Activated naive CD8-positive, alpha-beta T cell treated with anti-CD3 and anti-CD28 coated beads for 36 hours (primary cell): ENCODE measurements around the gene CCDC191. TPM values are rescaled to one million over a fixed set of nuclear protein-coding genes. Genes with fewer than 3 reads are reported as not detected.

Experiments
- DNase-seq: peaks from one replicate; pipeline ENCODE4 v3.0.0; 2021
- H3K27ac Mint-ChIP-seq: one replicate; pipeline ENCODE4 v1.8.0; 2022; ENCODE audit warnings: mild to moderate bottlenecking, moderate library complexity, mixed read lengths
- H3K27me3 Mint-ChIP-seq: one replicate; pipeline ENCODE4 v1.8.0; 2022; ENCODE audit warnings: mild to moderate bottlenecking, mixed read lengths
- H3K36me3 Mint-ChIP-seq: one replicate; pipeline ENCODE4 v1.8.0; 2021; ENCODE audit warnings: mild to moderate bottlenecking, mixed read lengths
- H3K4me1 Mint-ChIP-seq: one replicate; pipeline ENCODE4 v1.8.0; 2021; ENCODE audit warnings: mixed read lengths
- H3K4me3 Mint-ChIP-seq: one replicate; pipeline ENCODE4 v1.8.0; 2022; ENCODE audit warnings: mild to moderate bottlenecking, moderate library complexity, mixed read lengths
- H3K9me3 Mint-ChIP-seq: one replicate; pipeline ENCODE4 v1.8.0; 2022; ENCODE audit warnings: mixed read lengths
- total RNA-seq, 2 experiments: library from RNA; stranded (reverse); gene quantifications; one replicate each; pipeline ENCODE4 v1.2.3, GENCODE V29; 2021

CCDC191 gene, protein sequence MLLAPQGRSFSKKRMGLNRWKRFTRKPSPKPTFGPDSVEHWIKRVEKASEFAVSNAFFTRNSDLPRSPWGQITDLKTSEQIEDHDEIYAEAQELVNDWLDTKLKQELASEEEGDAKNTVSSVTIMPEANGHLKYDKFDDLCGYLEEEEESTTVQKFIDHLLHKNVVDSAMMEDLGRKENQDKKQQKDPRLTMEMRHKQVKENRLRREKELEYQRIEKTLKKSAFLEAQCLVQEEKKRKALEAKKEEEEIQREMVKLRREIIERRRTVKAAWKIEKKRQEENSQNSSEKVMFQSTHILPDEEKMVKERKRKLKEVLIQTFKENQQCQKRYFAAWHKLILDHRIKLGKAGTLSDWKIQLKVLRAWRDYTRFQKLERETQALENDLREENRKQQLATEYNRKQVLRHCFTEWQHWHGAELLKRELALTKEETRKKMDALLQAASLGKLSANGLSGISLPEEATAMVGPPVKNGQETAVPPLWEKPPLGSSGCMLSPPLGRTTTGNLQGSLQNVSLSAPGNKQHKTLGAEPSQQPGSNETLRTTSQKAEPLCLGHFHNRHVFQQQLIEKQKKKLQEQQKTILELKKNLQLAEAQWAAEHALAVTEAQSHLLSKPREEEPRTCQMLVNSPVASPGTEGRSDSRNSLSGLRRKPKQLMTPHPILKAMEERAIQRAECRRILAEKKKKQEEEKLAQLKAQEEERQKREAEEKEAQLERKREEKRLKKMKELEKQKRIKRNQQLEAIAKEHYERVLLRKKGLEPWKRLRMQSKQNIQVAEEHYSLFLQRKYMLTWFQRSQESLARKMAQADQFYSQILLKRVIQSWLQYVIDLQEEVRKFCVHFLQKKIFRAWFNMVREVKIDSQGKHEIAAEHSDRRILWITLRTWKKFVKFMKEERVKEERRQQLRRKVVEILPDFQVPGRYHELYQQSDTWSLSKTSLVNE
- 1 to 10 TPM in 1 of 2 experiments, under 1 TPM in 1; 0.99 to 1.7 TPM for total RNA-seq

DNA sequence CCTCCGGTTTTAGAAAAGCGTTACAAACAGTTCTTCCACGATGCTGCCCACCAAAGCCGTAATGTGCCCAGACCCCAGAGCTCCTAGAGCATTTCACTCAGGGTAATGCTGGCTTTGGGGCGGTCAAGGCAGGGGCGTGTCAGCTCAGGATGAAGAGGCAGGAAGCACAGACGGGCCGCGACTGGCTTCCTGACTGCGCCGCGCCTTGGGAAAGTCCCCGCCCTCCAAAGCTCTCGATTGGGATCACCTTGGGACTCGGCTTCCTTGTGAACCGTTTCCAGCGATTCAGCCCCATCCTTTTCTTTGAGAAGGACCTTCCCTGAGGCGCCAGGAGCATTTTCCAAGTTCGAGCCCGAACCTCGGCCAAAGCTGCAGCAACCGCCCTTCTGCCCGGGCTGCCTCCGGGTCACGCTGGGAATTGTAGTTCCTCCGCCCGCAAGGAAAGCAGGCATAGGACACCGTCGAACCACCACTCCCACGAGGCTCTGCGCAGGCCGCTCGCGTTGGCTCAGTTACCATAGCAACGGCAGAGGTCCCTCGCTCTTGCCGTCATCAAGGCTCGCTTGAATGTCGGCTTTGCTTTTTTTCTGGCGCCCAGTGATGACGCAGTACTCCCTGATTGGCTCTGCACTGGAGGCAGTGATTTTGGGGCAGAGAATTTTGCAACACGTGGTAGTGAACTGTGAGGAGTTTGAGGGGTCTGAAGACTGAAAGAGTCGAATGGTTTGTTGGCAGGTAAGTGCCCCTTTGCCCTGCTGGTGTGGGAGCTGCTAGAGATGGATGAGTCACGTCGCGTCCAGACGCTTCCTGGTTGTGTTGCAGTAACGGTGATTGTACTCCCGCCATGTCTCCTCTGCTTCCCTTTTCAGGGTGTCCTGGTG, at the start of gene CCDC191, which contains the start of gene QTRT2:
CCDC191 (minus strand) TSS at position 397 of the 881 bp plus-strand sequence; CDS start at position 337, 60 bp downstream.
QTRT2 (plus strand) TSS at position 608 of the 881 bp plus-strand sequence. CDS start 8,521 bp downstream, outside the sequence.
- no peaks in the 10 kb centered on the region for H3K27me3 Mint-ChIP-seq
- peak; percentile 96 for DNase-seq
- peak within 1 kb of the TSS; percentile 92 for H3K4me3 Mint-ChIP-seq
- peak within 1 kb of the TSS; percentile 94 for H3K27ac Mint-ChIP-seq
- peaks cover 25% of the 10 kb centered on the region for H3K36me3 Mint-ChIP-seq
- no peaks in the 10 kb centered on the region for H3K9me3 Mint-ChIP-seq
- peaks cover 27% of the 10 kb centered on the region for H3K4me1 Mint-ChIP-seq

DNA sequence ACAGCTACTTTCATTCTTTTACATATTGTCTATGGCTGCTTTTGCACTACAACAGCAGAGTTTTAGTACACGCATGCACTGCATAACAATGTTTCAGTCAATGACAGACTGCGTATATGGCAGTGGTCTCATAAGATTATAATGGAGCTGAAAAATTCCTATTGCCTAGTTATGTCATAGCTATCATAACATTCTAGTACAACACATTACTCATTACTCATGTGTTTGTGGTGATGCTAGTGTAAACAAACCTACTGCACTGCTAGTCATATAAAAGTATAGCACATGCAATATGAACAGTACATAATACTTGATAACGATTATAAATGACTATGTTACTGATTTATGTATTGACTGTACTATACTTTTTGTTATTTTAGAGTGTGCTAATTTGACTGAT, 48.1 kb upstream of the CCDC191 start:
- Mint-ChIP-seq H3K9me3 (no peaks in the 10 kb centered on the region), H3K36me3 (no peaks in the 10 kb centered on the region), H3K27ac (no peak overlapping the region), H3K4me1 (no peaks in the 10 kb centered on the region), H3K27me3 (peaks cover 10% of the 10 kb centered on the region), H3K4me3 (no peak overlapping the region)
- no peak for DNase-seq

DNA sequence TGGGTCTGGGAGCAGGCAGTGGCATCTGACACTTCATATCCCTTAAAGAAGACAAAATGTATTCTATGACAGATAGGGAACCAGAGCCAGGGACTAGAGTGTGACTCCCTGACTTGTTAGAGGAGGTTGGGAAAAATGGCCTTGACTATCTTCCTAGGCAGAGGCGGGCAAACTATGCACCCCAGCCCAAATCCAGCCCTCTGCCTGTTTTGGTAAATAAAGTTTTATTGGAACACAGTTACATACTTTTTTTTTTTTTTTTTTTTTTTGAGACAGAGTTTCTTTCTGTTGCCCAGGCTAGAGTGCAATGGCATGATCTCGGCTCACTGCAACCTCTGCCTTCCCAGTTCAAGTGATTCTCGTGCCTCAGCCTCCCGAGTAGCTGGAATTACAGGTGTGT, 47.5 kb upstream of the CCDC191 start:
- H3K9me3 Mint-ChIP-seq: no peaks in the 10 kb centered on the region
- peaks cover 7% of the 10 kb centered on the region for H3K27me3 Mint-ChIP-seq
- H3K4me1 Mint-ChIP-seq: no peaks in the 10 kb centered on the region
- H3K4me3 Mint-ChIP-seq: no peak overlapping the region
- DNase-seq: no peak
- no peaks in the 10 kb centered on the region for H3K36me3 Mint-ChIP-seq
- H3K27ac Mint-ChIP-seq: no peak overlapping the region

DNA sequence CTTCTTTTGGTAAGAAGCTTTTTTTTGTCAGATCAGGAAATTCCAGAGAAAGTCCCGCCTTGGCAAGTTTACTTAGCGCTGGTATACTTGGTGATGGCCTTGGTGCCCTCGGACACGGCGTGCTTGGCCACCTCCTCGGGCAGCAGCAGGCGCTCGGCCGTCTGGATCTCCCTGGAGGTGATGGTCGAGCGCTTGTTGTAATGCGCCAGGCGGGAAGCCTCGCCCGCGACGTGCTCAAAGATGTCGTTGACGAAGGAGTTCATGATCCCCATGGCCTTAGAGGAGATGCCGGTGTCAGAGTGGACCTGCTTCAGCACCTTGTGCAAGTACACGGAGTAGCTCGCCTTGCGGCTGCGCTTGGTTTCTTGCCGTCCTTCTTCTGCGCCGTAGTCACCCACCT, 46.9 kb upstream of the CCDC191 start:
- no peak for DNase-seq
- Mint-ChIP-seq H3K4me1 (no peaks in the 10 kb centered on the region), H3K4me3 (no peak overlapping the region), H3K27ac (no peak overlapping the region), H3K27me3 (peaks cover 7% of the 10 kb centered on the region), H3K36me3 (no peaks in the 10 kb centered on the region), H3K9me3 (no peaks in the 10 kb centered on the region)

DNA sequence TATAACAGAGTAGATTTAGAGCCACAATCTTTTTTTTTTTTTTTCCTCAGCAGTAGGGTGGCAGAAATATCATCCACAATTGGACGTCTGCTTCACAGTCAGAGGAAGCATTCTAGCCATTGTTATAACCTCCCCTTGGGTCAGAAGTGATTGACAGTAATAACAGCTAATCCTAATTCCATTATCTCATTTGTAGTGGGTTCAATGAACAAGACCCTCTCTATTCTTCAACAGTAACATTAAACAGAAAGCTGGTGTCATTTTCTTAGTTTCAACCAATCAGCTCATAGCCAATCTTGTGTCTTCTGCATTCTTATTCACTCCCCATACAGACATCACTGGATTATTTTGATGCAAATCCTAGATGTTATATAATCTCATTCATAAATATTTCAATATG, 44.8 kb upstream of the CCDC191 start:
- no peak overlapping the region for H3K27ac Mint-ChIP-seq

DNA sequence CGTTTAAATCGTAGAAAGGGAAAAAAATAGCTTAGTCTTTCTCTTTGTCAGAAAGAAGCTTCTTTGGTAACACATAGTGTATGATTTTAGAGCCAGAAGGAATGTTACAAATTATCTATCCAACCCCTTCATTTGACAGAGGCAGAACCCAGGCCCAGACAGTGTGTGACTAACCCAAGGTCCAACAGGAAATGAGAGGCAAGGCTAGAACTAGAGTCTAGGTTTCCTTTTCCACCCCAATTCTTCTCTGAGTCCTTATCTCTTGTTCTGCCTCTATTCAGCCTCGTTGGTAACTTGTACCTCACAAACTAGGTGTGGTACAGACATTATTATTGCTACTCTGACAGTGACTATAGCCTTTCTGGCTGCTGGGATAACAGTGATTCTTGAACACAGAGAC, 39.5 kb upstream of the CCDC191 start:
- DNase-seq: no peak
- Mint-ChIP-seq H3K9me3 (no peaks in the 10 kb centered on the region), H3K4me3 (no peak overlapping the region), H3K27me3 (peaks cover 9% of the 10 kb centered on the region), H3K4me1 (no peaks in the 10 kb centered on the region), H3K36me3 (no peaks in the 10 kb centered on the region), H3K27ac (no peak overlapping the region)

More for the DNA sequence above, 44.8 kb upstream of the CCDC191 start:
- Mint-ChIP-seq H3K4me1 (no peaks in the 10 kb centered on the region), H3K27me3 (peaks cover 7% of the 10 kb centered on the region), H3K4me3 (no peak overlapping the region), H3K36me3 (no peaks in the 10 kb centered on the region), H3K9me3 (no peaks in the 10 kb centered on the region)
- DNase-seq: no peak

DNA sequence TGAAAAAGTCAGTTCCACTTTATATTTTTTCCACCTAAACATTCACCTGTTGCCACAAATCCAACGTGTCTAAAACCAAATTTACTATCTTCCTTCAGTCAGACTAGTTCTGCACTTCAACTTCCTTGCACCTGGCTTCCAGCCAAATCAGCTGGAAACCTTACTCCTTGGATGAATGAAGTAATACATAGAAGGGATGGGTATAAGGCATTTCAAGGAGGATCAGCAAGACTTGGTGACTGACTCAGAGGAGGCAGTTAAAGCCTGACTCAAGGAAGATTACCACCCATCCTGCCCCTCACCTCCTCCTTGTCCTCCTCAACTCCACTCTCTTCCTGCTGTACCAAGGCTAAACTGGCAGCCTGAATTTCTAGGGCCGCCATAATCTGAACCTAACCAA, 37.3 kb upstream of the CCDC191 start:
- Mint-ChIP-seq H3K27ac (no peak overlapping the region), H3K4me1 (no peaks in the 10 kb centered on the region), H3K4me3 (no peak overlapping the region), H3K27me3 (peaks cover 5% of the 10 kb centered on the region), H3K9me3 (no peaks in the 10 kb centered on the region), H3K36me3 (no peaks in the 10 kb centered on the region)
- DNase-seq: no peak

DNA sequence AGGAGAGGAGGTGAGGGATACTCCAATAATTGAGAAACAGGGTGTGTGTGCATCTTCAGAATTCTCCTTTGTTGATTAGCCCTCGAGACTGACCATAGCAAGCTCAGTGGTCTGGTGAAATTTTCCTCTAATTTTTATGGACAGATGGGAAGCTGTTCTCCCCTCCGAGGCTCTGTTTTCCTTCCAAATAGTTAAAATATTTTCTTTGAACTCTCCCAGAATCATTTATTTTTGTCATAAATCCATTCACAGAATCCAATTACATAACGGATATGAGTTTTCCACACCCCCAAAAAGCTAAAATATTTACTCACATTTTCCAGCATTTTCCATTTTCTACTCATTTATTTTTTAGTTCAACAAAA, 36.7 kb upstream of the CCDC191 start:
- no peak for DNase-seq
- peaks cover 5% of the 10 kb centered on the region for H3K27me3 Mint-ChIP-seq
- H3K9me3 Mint-ChIP-seq: no peaks in the 10 kb centered on the region
- H3K36me3 Mint-ChIP-seq: no peaks in the 10 kb centered on the region
- H3K27ac Mint-ChIP-seq: no peak overlapping the region
- no peak overlapping the region for H3K4me3 Mint-ChIP-seq
- H3K4me1 Mint-ChIP-seq: no peaks in the 10 kb centered on the region

DNA sequence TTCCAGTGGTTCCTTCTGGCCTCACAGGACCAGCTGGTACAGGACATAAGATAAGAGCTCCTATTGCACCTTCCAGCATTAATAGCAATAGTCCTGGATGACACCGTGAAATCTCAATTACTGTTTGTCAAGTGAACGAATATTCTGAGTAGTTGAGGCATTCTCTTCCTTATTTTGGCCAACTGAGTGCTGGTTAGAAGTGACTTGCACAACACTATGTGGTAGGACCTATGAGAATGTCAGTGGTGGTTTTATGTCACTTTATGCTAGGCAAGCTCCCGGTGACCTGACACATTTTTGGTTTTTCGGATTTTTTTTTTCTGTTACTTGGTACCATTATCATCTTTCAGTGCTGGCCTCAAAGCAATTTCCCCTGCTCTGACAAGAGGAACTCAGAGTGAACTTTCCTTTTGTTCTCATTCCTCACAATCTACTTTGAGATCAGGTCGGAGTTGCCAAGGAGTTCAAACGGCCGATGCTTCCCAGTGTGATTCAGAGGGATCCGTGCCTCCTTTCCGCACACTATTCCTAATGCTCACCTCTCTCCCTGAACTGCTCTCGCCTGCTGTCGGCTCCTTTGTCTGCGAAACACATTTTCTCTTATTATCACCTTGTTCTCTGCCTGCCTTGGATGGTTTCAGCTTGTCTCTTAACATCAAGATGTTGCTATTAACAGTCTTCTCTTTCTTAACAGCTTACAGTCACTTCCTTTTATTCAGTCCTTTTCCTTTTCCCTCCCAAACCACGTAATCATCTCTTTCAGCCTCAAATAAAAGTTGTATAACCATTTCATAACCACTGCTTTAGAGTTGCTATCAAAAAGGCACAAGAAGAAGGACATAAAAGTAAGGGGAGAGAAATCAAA, 36.1 kb upstream of the CCDC191 start:
- Mint-ChIP-seq H3K27me3 (peaks cover 5% of the 10 kb centered on the region), H3K27ac (no peak overlapping the region)

DNA sequence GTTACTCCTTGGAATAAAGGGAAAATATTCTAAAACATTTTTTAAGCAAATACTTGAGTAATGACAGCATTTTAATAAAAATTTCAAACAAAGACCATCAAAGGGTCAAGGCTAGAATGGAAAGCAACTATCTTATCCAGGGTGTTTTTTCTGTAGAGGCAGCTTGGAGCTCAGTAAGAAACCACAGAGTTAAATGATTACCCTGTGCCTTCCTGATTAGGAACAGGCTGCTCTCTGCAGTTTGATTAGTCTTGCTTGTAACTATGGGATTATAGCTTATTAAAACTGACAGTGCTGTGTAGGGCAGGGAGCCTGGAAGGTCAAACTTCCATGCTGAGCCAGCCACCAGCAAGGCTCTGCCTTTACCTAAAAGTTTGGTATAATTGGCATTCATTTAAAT, 33.3 kb upstream of the CCDC191 start:
- Mint-ChIP-seq H3K27ac (no peak overlapping the region), H3K4me1 (no peaks in the 10 kb centered on the region), H3K27me3 (peaks cover 5% of the 10 kb centered on the region)

More for the DNA sequence above, 36.1 kb upstream of the CCDC191 start:
- peaks cover 6% of the 10 kb centered on the region for H3K36me3 Mint-ChIP-seq
- no peaks in the 10 kb centered on the region for H3K4me1 Mint-ChIP-seq
- H3K9me3 Mint-ChIP-seq: no peaks in the 10 kb centered on the region
- DNase-seq: no peak
- H3K4me3 Mint-ChIP-seq: no peak overlapping the region

DNA sequence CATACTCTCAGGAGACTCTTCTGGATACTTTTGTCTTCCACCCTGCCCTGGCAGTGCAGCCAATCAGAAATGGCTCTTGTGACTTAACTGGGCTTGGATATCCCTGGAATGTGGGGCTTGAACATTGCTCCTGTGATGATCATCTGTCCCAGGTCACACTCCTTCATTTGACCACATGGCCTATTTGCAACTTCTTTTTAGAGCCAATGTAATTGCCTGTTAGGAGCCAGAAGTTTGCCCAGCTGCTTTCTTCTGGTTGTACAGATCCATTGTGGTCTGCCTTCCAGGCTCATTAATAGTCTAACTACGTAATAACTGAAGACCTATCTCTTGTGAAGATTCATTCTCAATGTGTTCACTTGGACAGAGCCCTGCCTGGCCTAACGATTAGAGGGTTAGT, 30.0 kb upstream of the CCDC191 start:
- Mint-ChIP-seq H3K27me3 (no peaks in the 10 kb centered on the region), H3K9me3 (no peaks in the 10 kb centered on the region), H3K4me1 (no peaks in the 10 kb centered on the region), H3K27ac (no peak overlapping the region), H3K36me3 (peaks cover 45% of the 10 kb centered on the region), H3K4me3 (no peak overlapping the region)
- DNase-seq: no peak

More for the DNA sequence above, 33.3 kb upstream of the CCDC191 start:
- Mint-ChIP-seq H3K36me3 (peaks cover 30% of the 10 kb centered on the region), H3K4me3 (no peak overlapping the region), H3K9me3 (no peaks in the 10 kb centered on the region)
- DNase-seq: no peak

DNA sequence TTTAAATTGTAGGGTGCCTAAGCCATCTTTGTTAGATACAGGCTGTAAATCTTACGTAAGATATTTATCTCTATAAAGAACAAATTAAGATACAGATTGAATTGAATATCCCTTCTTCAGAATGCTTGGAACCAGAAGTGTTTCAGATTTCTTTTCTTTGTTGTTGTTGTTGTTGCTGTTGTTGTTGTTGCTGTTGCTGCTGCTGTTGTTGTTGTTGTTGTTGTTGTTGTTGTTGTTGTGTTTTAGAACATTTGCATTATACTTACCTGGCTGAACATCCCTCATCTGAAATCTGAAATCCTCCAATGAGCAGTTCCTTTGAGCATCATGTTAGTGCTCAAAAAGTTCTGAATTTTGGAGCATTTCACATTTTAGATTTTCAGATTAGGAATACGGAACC, 26.8 kb upstream of the CCDC191 start:
- Mint-ChIP-seq H3K4me3 (no peak overlapping the region), H3K36me3 (peaks cover 61% of the 10 kb centered on the region), H3K9me3 (no peaks in the 10 kb centered on the region), H3K27me3 (no peaks in the 10 kb centered on the region), H3K4me1 (no peaks in the 10 kb centered on the region), H3K27ac (no peak overlapping the region)
- no peak for DNase-seq

DNA sequence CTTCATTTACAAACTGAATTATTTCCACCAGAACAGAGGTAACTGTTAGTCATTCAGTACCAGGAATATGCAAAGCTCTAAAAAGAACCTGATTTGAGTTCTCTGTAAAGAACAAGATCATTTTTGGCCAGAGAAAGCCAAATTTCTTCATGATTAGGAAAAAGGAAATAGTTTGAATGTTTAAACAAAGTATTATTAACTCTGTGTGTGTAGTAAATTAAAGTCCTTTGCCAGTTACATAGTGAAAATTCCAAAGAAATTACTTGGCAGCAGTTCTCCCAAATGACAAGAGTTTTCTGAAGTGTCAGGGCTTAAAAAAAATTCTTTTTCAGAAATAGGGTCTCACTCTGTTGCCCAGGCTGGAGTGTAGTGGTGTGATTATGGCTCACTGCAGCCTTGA, 24.7 kb upstream of the CCDC191 start:
- no peak for DNase-seq
- Mint-ChIP-seq H3K9me3 (no peaks in the 10 kb centered on the region), H3K27ac (no peak overlapping the region), H3K36me3 (peaks cover 53% of the 10 kb centered on the region), H3K27me3 (no peaks in the 10 kb centered on the region), H3K4me1 (no peaks in the 10 kb centered on the region), H3K4me3 (no peak overlapping the region)

DNA sequence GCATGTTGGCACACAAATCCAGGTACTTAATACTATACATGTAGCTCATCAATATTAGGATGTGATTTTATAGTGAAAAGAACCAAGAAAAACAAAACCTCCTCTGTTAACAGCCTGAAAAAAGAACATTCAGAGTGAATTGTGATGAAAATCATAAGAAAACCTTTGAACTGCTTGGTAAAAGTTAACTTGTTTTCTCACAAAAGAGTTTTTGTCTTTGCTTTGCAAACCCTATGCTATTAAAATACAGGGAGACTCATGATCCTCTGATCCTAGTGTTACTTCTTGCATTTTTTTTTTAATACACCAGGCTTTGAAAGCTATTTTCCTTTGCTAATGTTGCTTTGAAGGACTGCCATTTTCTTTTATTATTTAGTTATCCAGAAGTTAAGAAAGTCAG, 23.9 kb upstream of the CCDC191 start:
- no peak overlapping the region for H3K4me3 Mint-ChIP-seq
- no peak overlapping the region for H3K27ac Mint-ChIP-seq
- no peaks in the 10 kb centered on the region for H3K9me3 Mint-ChIP-seq
- no peaks in the 10 kb centered on the region for H3K4me1 Mint-ChIP-seq
- no peak for DNase-seq
- no peaks in the 10 kb centered on the region for H3K27me3 Mint-ChIP-seq
- H3K36me3 Mint-ChIP-seq: peaks cover 44% of the 10 kb centered on the region
